BLaER1 treated with 17β-estradiol and CSF1 and Interleukin-3, amounts not matched to agents 10 nM and 100 nM (cell line): ENCODE data around the gene BSPRY.

Source experiments
- H3K27ac ChIP-seq, 11 experiments: shearing (Covaris generic); formaldehyde crosslinking; 2 replicates each; pipeline ENCODE4 v1.8.1; 2022
- H3K27me3 ChIP-seq, 11 experiments: shearing (Covaris generic); formaldehyde crosslinking; 2 replicates each; pipeline ENCODE4 v1.8.1; 2022
- H3K36me3 ChIP-seq, 11 experiments: shearing (Covaris generic); formaldehyde crosslinking; 2 replicates each; pipeline ENCODE4 v1.8.1; 2022
- H3K4me1 ChIP-seq, 10 experiments: shearing (Covaris generic); formaldehyde crosslinking; 2 replicates each; pipeline ENCODE4 v1.8.1; 2022
- H3K4me2 ChIP-seq, 11 experiments: shearing (Covaris generic); formaldehyde crosslinking; 2 replicates each; pipeline ENCODE4 v1.8.1; 2022
- H3K4me3 ChIP-seq, 10 experiments: shearing (Covaris generic); formaldehyde crosslinking; 2 replicates each; pipeline ENCODE4 v1.8.1; 2022
- H3K9ac ChIP-seq, 11 experiments: shearing (Covaris generic); formaldehyde crosslinking; 2 replicates each; pipeline ENCODE4 v1.8.1; 2022
- H3K9me3 ChIP-seq, 11 experiments: shearing (Covaris generic); formaldehyde crosslinking; replicated peaks in 1 of 11; 2 replicates each; pipeline ENCODE4 v1.8.1; 2022
- H4K20me1 ChIP-seq, 11 experiments: shearing (Covaris generic); formaldehyde crosslinking; 2 replicates each; pipeline ENCODE4 v1.8.1; 2022
- Cebpa-rat ChIP-seq, 11 experiments: shearing (Covaris generic); IDR thresholded peaks; 2 replicates each; pipeline ENCODE4 v1.8.1; 2022

Gene BSPRY

DNA sequence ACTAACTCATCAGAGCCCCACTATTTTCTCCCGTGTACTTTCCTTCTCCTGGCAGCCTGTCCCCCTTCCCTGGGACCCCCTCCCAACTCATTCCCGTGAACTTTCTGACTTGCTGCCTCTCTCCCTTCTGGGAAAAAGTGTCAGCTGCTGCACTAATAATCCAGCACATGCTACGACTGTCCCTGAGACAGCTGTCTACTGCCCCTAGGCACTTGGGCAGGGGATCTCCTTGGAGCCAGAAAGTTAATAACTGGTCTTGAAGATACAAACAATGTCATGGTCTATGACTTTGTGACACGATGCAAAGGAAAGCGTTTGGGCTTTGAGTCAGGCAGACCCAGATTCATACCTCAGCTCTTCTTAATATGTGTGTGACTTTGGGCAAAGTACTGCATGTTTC is 36.1 kb upstream of the BSPRY start:
- Histone ChIP-seq H3K36me3 (peaks cover 0 to 2% (median 0%) of the 10 kb centered on the region in 11 experiments; a peak in 2 of 22 replicates), H3K9ac (no peak overlapping the region), H4K20me1 (no peaks in the 10 kb centered on the region), H3K4me3 (no peak overlapping the region), H3K27me3 (no peaks in the 10 kb centered on the region; a peak in 1 of 22 replicates), H3K27ac (no peak overlapping the region), H3K9me3 (no peaks in the 10 kb centered on the region), H3K4me1 (no peaks in the 10 kb centered on the region), H3K4me2 (no peak overlapping the region)
- TF ChIP-seq Cebpa-rat (IDR thresholded peaks at IDR 0.05): no peak

DNA sequence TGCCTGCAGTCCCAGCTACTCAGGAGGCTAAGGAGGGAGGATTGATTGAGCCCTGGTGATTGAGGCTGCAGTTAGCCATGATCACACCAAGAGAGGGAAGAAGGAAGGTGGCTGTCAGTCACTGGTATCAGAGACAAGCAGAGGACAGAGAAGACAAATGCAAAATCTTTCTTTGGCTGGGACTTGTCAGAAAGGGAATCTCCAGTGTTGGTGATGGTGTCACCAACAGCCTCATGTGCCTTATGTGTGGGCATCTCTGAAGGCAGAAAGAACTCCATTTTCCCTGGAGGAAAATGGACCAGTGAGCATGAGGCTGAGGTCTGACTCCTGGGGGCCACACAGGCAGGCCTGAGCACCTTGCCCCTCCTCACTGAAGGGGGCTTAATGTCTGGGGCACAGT is 34.1 kb upstream of the BSPRY start:
- Histone ChIP-seq H3K4me3 (no peak overlapping the region), H3K9ac (no peak overlapping the region), H3K27ac (no peak overlapping the region), H3K4me1 (no peaks in the 10 kb centered on the region), H3K27me3 (no peaks in the 10 kb centered on the region; a peak in 1 of 22 replicates), H3K9me3 (no peaks in the 10 kb centered on the region), H3K36me3 (peaks cover 0 to 18% (median 0%) of the 10 kb centered on the region in 11 experiments; a peak in 3 of 22 replicates), H4K20me1 (no peaks in the 10 kb centered on the region), H3K4me2 (no peak overlapping the region)
- TF ChIP-seq Cebpa-rat (IDR thresholded peaks at IDR 0.05): no peak

DNA sequence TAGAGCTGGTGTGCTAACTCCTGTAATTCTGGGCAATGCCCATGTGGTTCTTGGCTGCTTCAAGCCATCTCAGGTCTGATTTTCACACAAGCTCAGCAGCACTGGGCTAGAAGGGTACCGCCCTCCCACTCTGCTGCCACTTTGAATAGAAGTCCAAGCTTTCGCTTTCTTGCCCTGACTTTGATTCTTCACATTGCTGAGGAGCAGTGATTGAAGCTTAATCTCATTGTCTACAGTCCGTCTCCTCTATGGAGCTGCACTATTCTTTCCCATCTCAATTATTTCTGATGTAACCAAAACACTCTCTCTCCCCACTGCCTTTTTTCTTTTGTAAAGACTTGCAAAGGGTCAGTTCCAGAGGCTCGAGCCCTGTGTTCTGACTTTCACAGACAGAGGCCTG is 33.3 kb upstream of the BSPRY start:
- H3K4me3 ChIP-seq: no peak overlapping the region
- no peak overlapping the region for H3K4me2 ChIP-seq
- no peaks in the 10 kb centered on the region for H3K4me1 ChIP-seq
- no peaks in the 10 kb centered on the region; a peak in 1 of 22 replicates for H3K27me3 ChIP-seq
- H3K36me3 ChIP-seq: peaks cover 0 to 18% (median 0%) of the 10 kb centered on the region in 11 experiments; a peak in 3 of 22 replicates
- H3K9ac ChIP-seq: no peak overlapping the region
- TF ChIP-seq Cebpa-rat (IDR thresholded peaks at IDR 0.05): no peak
- H3K9me3 ChIP-seq: no peaks in the 10 kb centered on the region
- no peak overlapping the region for H3K27ac ChIP-seq
- no peaks in the 10 kb centered on the region for H4K20me1 ChIP-seq

DNA sequence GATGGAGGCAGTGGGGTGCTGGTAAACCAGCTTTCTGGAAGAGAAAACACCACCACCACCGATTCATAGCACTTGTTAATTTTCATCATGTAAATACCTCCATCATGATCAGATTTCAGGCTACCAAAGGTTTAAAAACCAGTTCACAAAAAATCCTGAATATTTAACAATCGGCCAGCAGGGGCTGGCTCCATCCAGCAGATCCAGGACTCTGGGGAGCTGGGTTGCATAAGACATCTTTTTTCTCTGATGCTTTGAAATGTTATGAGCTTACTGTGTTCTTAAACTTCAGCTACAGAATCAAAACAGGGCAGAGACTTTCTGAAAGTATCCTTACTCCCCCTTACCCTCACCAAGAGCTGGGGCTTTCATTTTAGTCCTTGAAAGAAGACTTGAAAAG is 31.6 kb upstream of the BSPRY start:
- H3K9ac ChIP-seq: no peak overlapping the region
- no peaks in the 10 kb centered on the region; a peak in 1 of 22 replicates for H3K27me3 ChIP-seq
- no peak overlapping the region for H3K4me3 ChIP-seq
- no peak for TF ChIP-seq Cebpa-rat (IDR thresholded peaks at IDR 0.05)
- H3K36me3 ChIP-seq: peaks cover 0 to 18% (median 0%) of the 10 kb centered on the region in 11 experiments; a peak in 3 of 22 replicates
- no peaks in the 10 kb centered on the region for H4K20me1 ChIP-seq
- H3K9me3 ChIP-seq: no peaks in the 10 kb centered on the region
- no peak overlapping the region for H3K27ac ChIP-seq
- no peaks in the 10 kb centered on the region for H3K4me1 ChIP-seq
- no peak overlapping the region for H3K4me2 ChIP-seq

DNA sequence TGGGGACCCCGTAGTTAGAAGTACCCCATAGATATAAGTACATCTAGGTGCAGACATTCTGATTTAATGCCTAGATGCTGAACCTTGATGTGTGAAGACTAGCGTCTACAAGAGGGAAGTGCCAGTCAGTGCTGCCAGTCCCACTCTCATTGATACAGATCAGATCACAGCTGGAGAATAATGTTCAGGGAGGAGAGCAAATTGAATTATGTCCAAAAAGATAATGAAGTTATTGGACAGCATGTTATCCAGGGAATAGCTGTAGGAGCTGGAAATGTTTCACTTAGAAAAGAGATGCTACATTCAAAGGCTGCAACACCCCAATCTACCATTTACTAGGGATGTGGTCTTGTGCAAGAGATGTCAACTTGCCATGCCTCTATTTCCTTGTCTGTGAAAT is 30.3 kb upstream of the BSPRY start:
- no peak overlapping the region for H3K4me3 ChIP-seq
- H3K9ac ChIP-seq: no peak overlapping the region
- no peak for TF ChIP-seq Cebpa-rat (IDR thresholded peaks at IDR 0.05)

DNA sequence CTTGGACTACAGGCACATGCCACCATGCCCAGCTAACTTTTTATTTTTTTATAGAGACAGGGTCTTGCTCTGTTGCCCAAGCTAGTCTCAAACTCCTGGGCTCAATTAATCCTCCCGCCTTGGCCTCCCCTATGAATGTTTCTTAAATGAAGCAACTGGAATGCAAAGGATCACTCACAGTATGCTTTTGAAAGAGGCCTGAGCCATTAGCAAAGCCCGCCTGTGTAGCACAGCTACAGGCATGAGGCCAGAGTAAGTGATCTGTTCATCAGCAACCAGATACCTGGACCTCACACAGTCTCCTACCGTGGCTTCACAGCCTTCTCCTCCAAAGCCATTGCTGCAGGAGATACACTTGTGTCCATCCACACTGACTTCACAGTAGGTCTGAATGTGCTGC is 29.3 kb upstream of the BSPRY start:
- no peak for TF ChIP-seq Cebpa-rat (IDR thresholded peaks at IDR 0.05)
- Histone ChIP-seq H3K4me3 (no peak overlapping the region), H3K36me3 (peaks cover 0 to 18% (median 0%) of the 10 kb centered on the region in 11 experiments; a peak in 3 of 22 replicates), H3K4me2 (no peak overlapping the region), H4K20me1 (no peaks in the 10 kb centered on the region), H3K9ac (no peak overlapping the region), H3K27me3 (no peaks in the 10 kb centered on the region; a peak in 1 of 22 replicates), H3K9me3 (no peaks in the 10 kb centered on the region), H3K4me1 (no peaks in the 10 kb centered on the region), H3K27ac (no peak overlapping the region)

More for the DNA sequence above, 30.3 kb upstream of the BSPRY start:
- Histone ChIP-seq H3K36me3 (peaks cover 0 to 18% (median 0%) of the 10 kb centered on the region in 11 experiments; a peak in 3 of 22 replicates), H4K20me1 (no peaks in the 10 kb centered on the region), H3K27ac (no peak overlapping the region), H3K9me3 (no peaks in the 10 kb centered on the region), H3K4me2 (no peak overlapping the region), H3K4me1 (no peaks in the 10 kb centered on the region), H3K27me3 (no peaks in the 10 kb centered on the region; a peak in 1 of 22 replicates)

DNA sequence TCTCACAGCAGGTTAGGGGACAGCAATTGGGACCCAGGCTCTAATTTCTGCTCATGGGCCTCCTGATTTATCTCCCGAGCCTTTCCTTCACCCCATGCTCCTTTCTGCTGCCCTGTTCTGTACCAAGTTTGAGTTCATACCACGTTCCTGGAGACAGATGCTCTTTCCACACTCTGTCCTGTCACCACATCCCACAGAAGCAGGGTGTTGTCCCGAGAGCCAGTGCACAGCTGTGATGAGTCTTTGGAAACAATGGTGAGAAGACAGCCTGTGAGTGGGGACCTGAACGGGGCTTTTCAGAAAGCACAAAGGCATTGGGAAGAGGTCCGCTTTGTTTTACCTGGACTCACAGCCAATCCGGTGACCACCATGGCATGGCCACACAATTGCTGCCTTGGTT is 26.7 kb upstream of the BSPRY start:
- TF ChIP-seq Cebpa-rat (IDR thresholded peaks at IDR 0.05): no peak
- Histone ChIP-seq H3K4me3 (no peak overlapping the region), H3K27me3 (no peaks in the 10 kb centered on the region), H3K9ac (no peak overlapping the region), H3K4me2 (no peak overlapping the region), H3K4me1 (no peaks in the 10 kb centered on the region), H4K20me1 (no peaks in the 10 kb centered on the region), H3K36me3 (peaks cover 0 to 18% (median 0%) of the 10 kb centered on the region in 11 experiments; a peak in 3 of 22 replicates), H3K27ac (no peak overlapping the region), H3K9me3 (no peaks in the 10 kb centered on the region)

DNA sequence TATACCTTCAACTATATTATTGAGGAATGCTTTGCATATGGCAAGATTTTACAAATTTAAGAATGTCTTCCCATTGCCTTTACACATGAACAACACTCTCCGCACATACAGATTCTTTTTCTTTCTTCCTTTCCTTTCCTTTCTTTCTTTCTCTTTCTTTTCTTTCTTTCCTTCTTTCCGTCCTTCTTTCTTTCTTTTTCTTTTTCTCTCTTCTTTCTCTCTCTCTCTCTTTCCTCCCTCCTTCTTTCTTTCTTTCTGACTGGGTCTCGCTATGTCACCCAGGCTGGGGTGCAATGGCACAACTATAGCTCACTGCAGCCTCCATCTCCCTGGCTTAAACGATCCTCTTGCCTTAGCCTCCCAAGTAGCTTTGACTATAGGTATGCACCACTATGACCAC is 23.1 kb upstream of the BSPRY start:
- H3K9ac ChIP-seq: no peak overlapping the region
- H3K36me3 ChIP-seq: no peaks in the 10 kb centered on the region
- H3K27me3 ChIP-seq: no peaks in the 10 kb centered on the region
- TF ChIP-seq Cebpa-rat (IDR thresholded peaks at IDR 0.05): no peak
- no peaks in the 10 kb centered on the region for H3K9me3 ChIP-seq
- no peak overlapping the region for H3K4me2 ChIP-seq
- H3K27ac ChIP-seq: no peak overlapping the region
- no peak overlapping the region for H3K4me3 ChIP-seq
- H4K20me1 ChIP-seq: no peaks in the 10 kb centered on the region
- H3K4me1 ChIP-seq: no peaks in the 10 kb centered on the region

DNA sequence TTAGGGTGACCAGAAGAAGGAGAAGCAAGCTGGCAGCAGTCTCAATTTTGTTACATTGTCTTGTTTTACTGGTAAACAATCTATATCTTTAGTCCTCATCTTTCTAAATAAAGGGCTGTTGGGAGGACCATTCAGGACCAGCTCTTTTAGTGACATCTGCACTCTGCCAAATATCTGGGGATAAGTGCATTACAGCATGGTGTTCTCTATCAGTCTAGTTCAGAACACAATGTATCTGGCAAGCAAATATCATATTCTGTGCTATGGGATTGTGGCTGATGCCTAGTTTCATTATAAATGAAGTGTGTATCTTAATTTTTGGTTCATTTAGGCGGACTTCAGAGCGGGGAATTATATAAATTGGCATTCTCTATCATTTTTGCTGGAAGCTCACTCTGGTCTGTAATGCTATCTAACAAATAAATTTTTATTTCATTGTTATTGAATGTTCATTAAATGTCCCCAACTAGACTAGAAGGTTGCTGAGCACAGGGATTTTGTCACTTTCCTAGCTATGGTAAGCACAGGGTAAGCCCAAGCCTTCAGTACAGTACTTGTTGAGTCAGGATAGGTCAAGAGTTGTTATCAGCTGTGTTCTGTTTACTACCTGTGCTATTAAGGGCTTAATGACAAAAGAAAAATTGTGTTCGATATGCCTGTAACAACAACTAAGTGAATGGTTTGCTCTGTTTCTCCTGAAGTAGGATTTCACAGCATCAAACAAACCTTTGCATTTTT is 21.1 kb upstream of the BSPRY start:
- H3K36me3 ChIP-seq: no peaks in the 10 kb centered on the region
- H3K4me1 ChIP-seq: no peaks in the 10 kb centered on the region
- no peaks in the 10 kb centered on the region for H3K9me3 ChIP-seq
- no peak overlapping the region for H3K4me3 ChIP-seq
- TF ChIP-seq Cebpa-rat (IDR thresholded peaks at IDR 0.05): no peak
- H3K27ac ChIP-seq: no peak overlapping the region
- no peaks in the 10 kb centered on the region for H4K20me1 ChIP-seq
- H3K27me3 ChIP-seq: no peaks in the 10 kb centered on the region
- no peak overlapping the region for H3K4me2 ChIP-seq
- no peak overlapping the region for H3K9ac ChIP-seq

DNA sequence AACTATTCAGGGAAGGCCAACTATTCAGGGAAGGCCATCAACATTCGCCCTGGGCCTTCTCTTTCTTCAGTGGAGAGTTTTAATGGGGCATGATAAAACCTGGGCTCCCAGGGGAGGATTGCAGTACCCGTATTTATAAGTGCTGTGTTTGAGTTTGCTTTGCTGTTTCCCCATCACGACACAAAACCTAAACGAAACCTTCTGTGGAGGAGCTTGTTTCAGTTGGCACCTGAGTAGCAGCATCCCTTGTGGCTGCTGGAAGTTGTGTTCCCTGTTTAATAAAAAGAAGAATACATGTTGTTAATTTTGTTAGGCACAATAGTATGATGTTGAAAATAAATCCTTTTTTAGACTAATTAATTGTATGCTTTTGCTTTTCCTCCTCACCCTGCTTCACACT is 17.6 kb upstream of the BSPRY start:
- Histone ChIP-seq H3K9ac (no peak overlapping the region), H3K36me3 (no peaks in the 10 kb centered on the region), H3K4me3 (no peak overlapping the region), H3K4me1 (0 out of 20 replicates have a peak, but pooled peaks cover 0 to 5% (median 0%) of the 10 kb centered on the region in 10 experiments), H3K4me2 (no peak overlapping the region), H3K27me3 (no peaks in the 10 kb centered on the region), H4K20me1 (no peaks in the 10 kb centered on the region), H3K27ac (no peak overlapping the region), H3K9me3 (no peaks in the 10 kb centered on the region)
- no peak for TF ChIP-seq Cebpa-rat (IDR thresholded peaks at IDR 0.05)
